ENCODE measurements around the gene FKBP15.

The FKBP15 gene

DNA sequence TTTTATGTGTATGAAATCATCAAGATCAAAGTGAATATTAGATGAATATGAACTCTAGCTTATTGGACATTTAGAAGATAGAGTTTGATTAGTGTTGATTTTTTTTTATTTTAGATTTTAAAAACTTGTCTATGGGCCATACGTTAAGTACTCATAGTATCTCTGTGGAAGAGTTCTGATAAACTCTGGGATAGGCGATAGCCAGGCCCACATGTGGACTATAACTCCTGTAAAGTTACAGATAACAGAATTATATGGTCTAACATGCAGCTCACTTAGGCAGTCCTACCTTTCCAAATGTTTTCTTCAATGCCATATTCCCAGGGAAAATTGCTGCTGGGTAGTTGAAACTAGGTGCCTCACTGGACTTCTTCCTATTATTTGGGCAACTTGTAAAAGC is 10.6 kb upstream of the FKBP15 start:
- peaks cover 20% of the 10 kb centered on the region for H3K79me2 ChIP-seq (ENCODE audit: control insufficient read depth, insufficient read depth, low read length, unreplicated experiment)
- H3K27me3 ChIP-seq (ENCODE audit: insufficient read depth, low read length): no peaks in the 10 kb centered on the region
- H3K4me1 ChIP-seq (ENCODE audit: control insufficient read depth, insufficient read depth, low read length, unreplicated experiment): peaks cover 12% of the 10 kb centered on the region
- no peak overlapping the region for H2AFZ ChIP-seq (ENCODE audit: low read length, unreplicated experiment)
- H3K4me3 ChIP-seq (ENCODE audit: low read depth, low read length): no peak overlapping the region
- H3K27ac ChIP-seq (ENCODE audit: low read depth, low read length): no peak overlapping the region
- H3K36me3 ChIP-seq (ENCODE audit: insufficient read depth, low read length): 0 out of 2 replicates have a peak, but pooled peaks cover 3% of the 10 kb centered on the region

DNA sequence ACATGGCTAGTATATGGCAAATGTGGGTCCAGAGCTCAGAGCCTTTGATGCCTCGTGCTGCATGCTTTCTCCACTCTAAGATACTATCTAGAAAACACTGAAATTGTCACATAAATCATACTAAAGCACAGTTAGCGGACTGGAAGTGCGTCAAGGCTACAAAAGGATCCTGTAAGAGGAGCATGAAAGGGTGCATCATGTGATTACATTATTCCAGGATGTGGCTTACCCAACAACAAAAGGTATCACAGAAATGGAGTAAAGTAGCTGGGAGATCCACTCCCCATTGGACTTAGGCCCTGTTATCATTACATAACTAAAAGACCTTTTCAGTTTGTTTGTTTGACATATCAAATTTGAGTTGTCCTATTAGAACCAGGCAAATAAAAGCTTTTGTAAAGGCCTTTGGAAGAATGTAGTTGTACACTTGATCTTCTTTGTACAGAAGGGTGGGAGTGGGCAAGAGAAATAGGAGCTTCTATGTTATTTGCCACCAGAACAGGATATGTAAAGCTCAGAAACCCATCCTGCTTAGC is 7.1 kb upstream of the FKBP15 start:
- peaks cover 36% of the 10 kb centered on the region for H3K79me2 ChIP-seq (ENCODE audit: control insufficient read depth, insufficient read depth, low read length, unreplicated experiment)

DNA sequence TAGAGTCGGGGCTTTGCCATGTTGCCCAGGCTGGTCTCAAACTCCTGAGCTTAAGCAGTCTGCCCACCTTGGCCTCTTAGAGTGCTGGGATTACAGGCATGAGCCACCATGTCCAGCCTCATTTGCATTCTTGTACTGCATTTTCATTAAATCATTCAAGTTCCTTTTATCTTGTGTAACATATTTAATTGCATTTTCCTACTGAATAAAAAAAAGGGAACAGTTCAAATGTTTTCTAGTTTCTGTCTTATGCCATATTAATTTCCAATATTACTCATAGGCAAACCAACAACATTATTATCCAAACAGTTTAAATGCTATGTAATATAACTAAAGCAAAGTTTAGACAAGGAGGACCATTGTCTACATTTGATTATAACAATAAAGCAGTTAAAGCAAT is 6.4 kb upstream of the FKBP15 start:
- peaks cover 44% of the 10 kb centered on the region for H3K79me2 ChIP-seq (ENCODE audit: control insufficient read depth, insufficient read depth, low read length, unreplicated experiment)
- H3K4me1 ChIP-seq (ENCODE audit: control insufficient read depth, insufficient read depth, low read length, unreplicated experiment): peaks cover 6% of the 10 kb centered on the region
- no peaks in the 10 kb centered on the region for H3K27me3 ChIP-seq (ENCODE audit: insufficient read depth, low read length)
- no peak overlapping the region for H2AFZ ChIP-seq (ENCODE audit: low read length, unreplicated experiment)
- H3K27ac ChIP-seq (ENCODE audit: low read depth, low read length): no peak overlapping the region
- H3K36me3 ChIP-seq (ENCODE audit: insufficient read depth, low read length): peaks cover 8% of the 10 kb centered on the region; the same call in 1 of the 2 replicates
- no peak overlapping the region for H3K4me3 ChIP-seq (ENCODE audit: low read depth, low read length)

More for the DNA sequence above, 7.1 kb upstream of the FKBP15 start:
- peaks cover 11% of the 10 kb centered on the region for H3K4me1 ChIP-seq (ENCODE audit: control insufficient read depth, insufficient read depth, low read length, unreplicated experiment)
- H3K36me3 ChIP-seq (ENCODE audit: insufficient read depth, low read length): peaks cover 8% of the 10 kb centered on the region; the same call in 1 of the 2 replicates
- H3K27me3 ChIP-seq (ENCODE audit: insufficient read depth, low read length): no peaks in the 10 kb centered on the region
- no peak overlapping the region for H3K27ac ChIP-seq (ENCODE audit: low read depth, low read length)
- no peak overlapping the region for H2AFZ ChIP-seq (ENCODE audit: low read length, unreplicated experiment)
- H3K4me3 ChIP-seq (ENCODE audit: low read depth, low read length): no peak overlapping the region

DNA sequence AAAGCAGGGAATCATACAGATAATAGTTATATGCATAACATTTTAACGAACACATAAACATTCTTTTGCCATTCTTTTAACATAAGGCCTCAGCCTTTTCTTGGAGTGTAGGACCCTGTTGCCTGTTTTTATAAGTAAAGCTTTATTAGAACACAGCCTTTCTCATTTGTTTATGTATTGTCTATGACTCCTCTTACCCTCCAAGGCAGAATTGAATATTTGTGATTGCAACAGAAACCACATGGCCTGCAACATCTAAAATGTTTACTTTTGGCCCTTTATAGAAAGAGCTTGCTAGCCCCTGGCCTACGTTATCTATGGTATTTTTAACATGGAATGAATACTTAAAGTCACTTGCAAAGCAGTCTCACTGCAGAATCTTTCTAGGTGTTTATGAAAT is 2.9 kb upstream of the FKBP15 start:
- 0 out of 2 replicates have a peak overlapping the region, but pooled peaks have one; percentile 1 for H3K4me3 ChIP-seq (ENCODE audit: low read depth, low read length)
- peaks cover 20% of the 10 kb centered on the region for H3K4me1 ChIP-seq (ENCODE audit: control insufficient read depth, insufficient read depth, low read length, unreplicated experiment)
- H3K27me3 ChIP-seq (ENCODE audit: insufficient read depth, low read length): no peaks in the 10 kb centered on the region
- H2AFZ ChIP-seq (ENCODE audit: low read length, unreplicated experiment): no peak overlapping the region
- H3K27ac ChIP-seq (ENCODE audit: low read depth, low read length): no peak overlapping the region
- H3K79me2 ChIP-seq (ENCODE audit: control insufficient read depth, insufficient read depth, low read length, unreplicated experiment): peaks cover 70% of the 10 kb centered on the region
- H3K36me3 ChIP-seq (ENCODE audit: insufficient read depth, low read length): peaks cover 8% of the 10 kb centered on the region; the same call in 1 of the 2 replicates

DNA sequence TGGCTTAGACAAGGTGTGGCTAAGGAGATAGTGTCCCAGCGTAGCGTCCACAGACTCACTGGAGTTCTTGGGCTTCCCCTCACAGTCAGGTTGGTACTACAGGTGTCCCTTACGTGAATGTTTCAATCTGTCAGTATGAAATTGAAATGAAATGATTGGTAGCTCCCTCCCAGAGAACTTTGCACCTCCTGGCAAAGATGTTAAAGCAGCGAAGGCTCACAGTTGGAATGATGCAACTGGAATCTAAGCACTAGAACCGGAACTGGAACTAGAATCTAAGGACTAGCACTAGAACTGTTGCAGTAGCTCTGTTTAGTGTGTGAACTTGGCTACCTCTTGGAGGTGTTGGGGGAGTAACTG is 1.4 kb upstream of the FKBP15 start:
- H3K27me3 ChIP-seq (ENCODE audit: insufficient read depth, low read length): no peaks in the 10 kb centered on the region
- peaks cover 5% of the 10 kb centered on the region; the same call in 1 of the 2 replicates for H3K36me3 ChIP-seq (ENCODE audit: insufficient read depth, low read length)
- no peak overlapping the region for H3K27ac ChIP-seq (ENCODE audit: low read depth, low read length)
- peaks cover 20% of the 10 kb centered on the region for H3K4me1 ChIP-seq (ENCODE audit: control insufficient read depth, insufficient read depth, low read length, unreplicated experiment)
- peak overlapping the region; percentile 84 for H3K4me3 ChIP-seq (ENCODE audit: low read depth, low read length)
- peaks cover 72% of the 10 kb centered on the region for H3K79me2 ChIP-seq (ENCODE audit: control insufficient read depth, insufficient read depth, low read length, unreplicated experiment)
- H2AFZ ChIP-seq (ENCODE audit: low read length, unreplicated experiment): peak overlapping the region; percentile 40

DNA sequence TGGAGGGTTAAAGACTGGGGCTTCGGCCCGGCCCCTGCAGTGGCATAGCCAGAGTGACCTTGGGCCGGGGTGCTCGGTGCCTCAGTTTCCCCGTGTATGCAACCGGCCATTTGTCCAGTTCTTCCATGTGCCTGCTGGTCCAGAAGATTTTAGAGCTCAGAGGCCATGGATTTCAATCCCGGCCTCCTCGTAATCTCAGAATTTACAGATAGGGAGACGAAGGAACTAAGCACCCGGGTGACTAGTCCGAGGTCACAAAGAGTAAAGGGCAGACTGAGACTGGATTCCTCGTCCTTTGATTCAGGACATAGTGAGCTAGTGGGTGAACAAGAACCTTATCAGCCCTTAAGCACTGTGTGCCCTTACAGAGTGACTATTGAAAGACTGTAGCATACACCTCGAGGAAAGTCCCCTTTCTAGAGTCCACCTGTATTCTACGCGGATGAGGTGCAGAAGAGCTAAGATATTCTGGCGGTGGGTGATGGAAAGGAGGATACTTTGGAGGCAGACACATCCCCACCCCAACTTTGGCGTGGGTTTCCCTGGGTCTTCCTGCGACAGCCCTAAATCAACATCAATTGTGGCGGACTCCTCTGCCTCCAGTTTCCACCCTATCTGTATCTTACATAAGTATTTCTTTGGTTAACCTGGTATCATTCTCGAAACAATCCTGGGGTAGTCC is 864 bp upstream of the FKBP15 start:
- H3K79me2 ChIP-seq (ENCODE audit: control insufficient read depth, insufficient read depth, low read length, unreplicated experiment): peaks cover 75% of the 10 kb centered on the region
- H3K4me3 ChIP-seq (ENCODE audit: low read depth, low read length): peak overlapping the region; percentile 84
- peaks cover 5% of the 10 kb centered on the region; the same call in 1 of the 2 replicates for H3K36me3 ChIP-seq (ENCODE audit: insufficient read depth, low read length)
- H2AFZ ChIP-seq (ENCODE audit: low read length, unreplicated experiment): peak overlapping the region; percentile 46
- H3K4me1 ChIP-seq (ENCODE audit: control insufficient read depth, insufficient read depth, low read length, unreplicated experiment): peaks cover 20% of the 10 kb centered on the region
- H3K27ac ChIP-seq (ENCODE audit: low read depth, low read length): peak overlapping the region; percentile 28; the same call in 1 of the 2 replicates
- no peaks in the 10 kb centered on the region for H3K27me3 ChIP-seq (ENCODE audit: insufficient read depth, low read length)

DNA sequence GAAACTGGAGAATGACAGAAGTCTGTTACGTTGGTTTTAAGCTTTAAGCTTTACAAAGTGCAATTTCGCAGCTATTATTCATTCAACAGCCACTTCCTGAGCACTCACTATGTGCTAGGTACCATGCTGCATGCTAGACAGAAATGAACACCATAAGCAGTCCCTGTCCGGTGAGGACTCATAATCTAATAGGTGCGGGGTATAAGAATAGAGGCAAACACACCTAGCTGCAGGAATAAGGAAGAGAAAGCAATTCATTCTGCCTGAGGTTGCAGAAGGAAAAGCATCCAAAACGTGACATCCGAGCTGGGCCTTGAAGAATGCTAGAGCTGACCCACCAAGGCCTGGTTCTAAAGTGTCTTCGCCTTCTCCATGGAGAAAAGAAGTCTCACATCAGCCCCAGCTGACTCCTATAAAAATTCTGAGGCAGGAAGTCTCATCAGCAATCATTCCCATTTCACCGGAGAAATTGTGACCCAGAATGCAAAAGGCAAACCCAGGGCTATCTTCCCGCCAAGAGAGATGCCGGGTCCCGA is 542 bp downstream of the FKBP15 start:
- Histone ChIP-seq H3K4me1 (ENCODE audit: control insufficient read depth, insufficient read depth, low read length, unreplicated experiment) (peaks cover 20% of the 10 kb centered on the region), H3K79me2 (ENCODE audit: control insufficient read depth, insufficient read depth, low read length, unreplicated experiment) (peaks cover 84% of the 10 kb centered on the region), H3K36me3 (ENCODE audit: insufficient read depth, low read length) (peaks cover 5% of the 10 kb centered on the region; the same call in 1 of the 2 replicates), H3K27ac (ENCODE audit: low read depth, low read length) (peak overlapping the region; percentile 53), H2AFZ (ENCODE audit: low read length, unreplicated experiment) (peak overlapping the region; percentile 75), H3K27me3 (ENCODE audit: insufficient read depth, low read length) (no peaks in the 10 kb centered on the region), H3K4me3 (ENCODE audit: low read depth, low read length) (peak overlapping the region; percentile 84)

DNA sequence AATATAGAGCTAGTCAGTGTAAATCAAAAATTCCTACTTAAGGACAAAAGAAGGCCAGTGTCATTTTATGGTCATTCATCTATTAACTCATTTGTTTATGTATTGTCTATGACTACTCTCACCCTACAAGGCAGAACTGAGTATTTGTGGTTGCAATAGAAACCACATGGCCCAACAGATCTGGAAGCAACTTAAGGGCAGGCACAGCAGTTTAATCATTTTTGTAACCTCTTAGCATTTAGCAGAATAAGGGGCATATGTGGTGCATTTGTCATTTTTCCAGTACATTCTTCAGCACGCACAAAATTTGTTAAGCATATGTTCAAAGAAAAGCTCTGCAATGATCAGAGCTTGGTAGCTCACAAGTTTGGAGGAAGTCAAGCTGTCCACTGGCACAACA is 1.1 kb downstream of the FKBP15 start:
- Histone ChIP-seq H3K4me1 (ENCODE audit: control insufficient read depth, insufficient read depth, low read length, unreplicated experiment) (peaks cover 24% of the 10 kb centered on the region), H3K27me3 (ENCODE audit: insufficient read depth, low read length) (no peaks in the 10 kb centered on the region), H3K36me3 (ENCODE audit: insufficient read depth, low read length) (peaks cover 6% of the 10 kb centered on the region), H2AFZ (ENCODE audit: low read length, unreplicated experiment) (no peak overlapping the region), H3K27ac (ENCODE audit: low read depth, low read length) (no peak overlapping the region), H3K79me2 (ENCODE audit: control insufficient read depth, insufficient read depth, low read length, unreplicated experiment) (peaks cover 82% of the 10 kb centered on the region), H3K4me3 (ENCODE audit: low read depth, low read length) (peak overlapping the region; percentile 84)

DNA sequence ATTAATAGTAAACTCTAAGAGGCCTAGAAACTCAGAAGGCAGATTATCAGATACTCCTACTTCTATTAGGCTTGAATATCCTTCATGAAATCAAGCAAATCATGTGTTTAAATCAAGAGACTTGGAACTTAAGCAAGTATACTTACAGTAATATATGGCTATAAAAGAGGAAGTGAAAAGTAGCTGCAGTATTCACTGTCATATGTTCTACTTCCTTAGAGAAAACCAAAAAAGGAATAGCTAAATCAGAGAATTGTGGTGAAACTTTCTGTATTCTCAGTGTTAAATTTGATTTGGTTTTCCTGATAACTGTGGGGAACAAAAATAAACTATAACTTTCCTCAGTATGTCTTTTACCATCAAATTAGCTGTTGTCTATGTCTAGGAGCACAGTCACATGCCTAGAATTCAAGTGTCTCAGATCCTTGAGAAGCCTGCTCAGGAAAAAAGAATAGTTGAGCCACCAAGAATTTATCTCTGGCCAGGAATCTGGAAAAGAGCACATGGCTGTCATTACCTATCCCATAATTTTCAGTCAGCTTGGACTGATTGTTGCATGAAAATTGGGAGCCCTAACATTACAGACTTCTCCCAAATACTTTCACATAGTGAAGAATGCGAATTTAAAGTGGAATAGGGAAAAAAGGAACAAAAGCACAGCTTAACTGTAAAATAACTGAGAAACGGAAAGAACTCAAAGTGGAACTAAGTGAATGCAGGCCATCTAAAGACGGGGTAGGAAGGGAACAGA is 1.7 kb downstream of the FKBP15 start:
- Histone ChIP-seq H3K4me1 (ENCODE audit: control insufficient read depth, insufficient read depth, low read length, unreplicated experiment) (peaks cover 25% of the 10 kb centered on the region), H2AFZ (ENCODE audit: low read length, unreplicated experiment) (no peak overlapping the region), H3K4me3 (ENCODE audit: low read depth, low read length) (peak overlapping the region; percentile 84), H3K27ac (ENCODE audit: low read depth, low read length) (no peak overlapping the region), H3K27me3 (ENCODE audit: insufficient read depth, low read length) (no peaks in the 10 kb centered on the region), H3K36me3 (ENCODE audit: insufficient read depth, low read length) (peaks cover 8% of the 10 kb centered on the region; the same call in 1 of the 2 replicates), H3K79me2 (ENCODE audit: control insufficient read depth, insufficient read depth, low read length, unreplicated experiment) (peaks cover 83% of the 10 kb centered on the region)

DNA sequence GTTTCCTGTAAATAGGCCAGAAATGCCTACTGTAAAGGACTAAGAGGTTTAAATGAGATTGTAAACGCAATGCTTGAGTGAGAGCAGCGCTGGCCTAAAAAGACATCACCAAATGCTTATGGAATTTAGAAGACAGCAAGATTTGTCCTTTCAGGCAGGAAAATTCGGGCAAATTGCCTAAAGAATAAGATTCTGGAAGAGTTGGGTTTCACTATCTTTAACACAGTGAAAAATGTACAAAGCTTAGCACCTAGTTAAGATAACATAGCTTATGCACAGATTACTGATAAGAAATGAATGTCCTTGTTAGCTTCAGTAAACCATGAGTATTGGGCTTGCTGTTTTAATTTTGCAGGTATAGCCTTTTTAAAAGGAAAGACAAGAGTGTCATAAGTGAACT is 4.7 kb downstream of the FKBP15 start:
- no peak overlapping the region for H3K27ac ChIP-seq (ENCODE audit: low read depth, low read length)
- H3K4me1 ChIP-seq (ENCODE audit: control insufficient read depth, insufficient read depth, low read length, unreplicated experiment): peaks cover 19% of the 10 kb centered on the region
- no peak overlapping the region for H2AFZ ChIP-seq (ENCODE audit: low read length, unreplicated experiment)
- H3K79me2 ChIP-seq (ENCODE audit: control insufficient read depth, insufficient read depth, low read length, unreplicated experiment): peaks cover 72% of the 10 kb centered on the region
- H3K27me3 ChIP-seq (ENCODE audit: insufficient read depth, low read length): no peaks in the 10 kb centered on the region
- no peak overlapping the region for H3K4me3 ChIP-seq (ENCODE audit: low read depth, low read length)
- H3K36me3 ChIP-seq (ENCODE audit: insufficient read depth, low read length): peaks cover 8% of the 10 kb centered on the region; the same call in 1 of the 2 replicates
